ENCODE results near the gene HOXC6. TPM values are rescaled to one million over a fixed set of nuclear protein-coding genes. Genes with fewer than 3 reads are reported as not detected.

Gene HOXC6
- total and polyA plus RNA-seq, 7 donors, result not detected

DNA sequence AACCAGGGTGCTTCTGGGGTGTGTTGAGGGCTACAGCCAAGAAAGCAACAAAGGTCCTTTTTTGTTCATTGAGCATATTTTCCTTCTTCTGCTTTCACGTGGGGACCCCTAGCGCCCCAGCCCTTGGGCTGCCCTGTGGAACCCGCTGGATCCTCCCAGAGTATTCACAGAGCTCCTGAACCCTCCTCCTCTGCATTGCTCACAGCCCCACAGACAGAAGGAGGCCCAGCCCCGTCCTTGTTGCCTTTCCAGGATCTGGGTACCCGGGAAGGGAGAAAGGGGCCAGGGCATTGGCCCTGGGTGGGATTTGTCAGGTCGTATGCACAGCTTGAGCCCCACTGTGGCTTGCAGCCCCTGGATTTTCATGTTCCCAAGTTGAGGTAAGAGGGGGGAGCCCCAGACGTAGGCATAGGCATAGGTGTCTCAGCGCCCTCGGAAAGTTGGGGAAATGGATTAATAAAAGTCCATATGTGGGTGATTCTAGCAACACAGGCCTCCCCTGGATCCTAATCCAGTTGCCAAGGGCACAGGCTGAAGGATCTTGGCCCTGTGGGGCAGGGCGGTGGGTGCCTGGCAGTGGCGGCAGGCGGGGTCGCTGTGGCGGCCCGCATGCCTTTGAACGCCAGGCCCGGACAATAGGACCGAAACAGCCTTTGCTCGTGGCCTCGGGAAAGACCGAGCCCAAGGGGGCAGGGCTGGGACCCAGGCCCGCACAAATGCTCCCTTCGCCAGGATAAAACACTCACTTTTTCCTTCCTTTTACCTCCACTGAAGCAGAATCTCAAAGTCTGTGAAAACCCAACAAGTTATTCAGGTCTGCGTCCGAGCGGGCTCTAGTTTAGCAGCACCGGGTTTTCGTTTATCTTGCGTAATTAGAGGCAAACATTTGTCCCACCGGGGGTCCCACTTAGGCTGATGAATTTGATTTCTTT lies 46.3 kb upstream of the HOXC6 start:
- Histone ChIP-seq H3K27ac (no peak overlapping the region), H3K36me3 (no peaks in the 10 kb centered on the region), H3K9me3 (no peaks in the 10 kb centered on the region), H3K4me3 (no peak overlapping the region), H3K4me1 (peaks cover 0 to 26% (median 21%) of the 10 kb centered on the region in 4 donors), H3K27me3 (peaks cover 78 to 100% (median 99%) of the 10 kb centered on the region in 3 donors)
- 18 to 35% methylated on average over 30 of the region's 30 CpGs for WGBS, 2 donors
- intact Hi-C loops (cut with DNase I), result no loop called here
- TF ChIP-seq POLR2A (IDR thresholded peaks at IDR 0.05) (no peak), POLR2AphosphoS5 (IDR thresholded peaks at IDR 0.05) (no peak), EP300 (IDR thresholded peaks at IDR 0.05) (no peak)
- TF ChIP-seq, protein P1, sequence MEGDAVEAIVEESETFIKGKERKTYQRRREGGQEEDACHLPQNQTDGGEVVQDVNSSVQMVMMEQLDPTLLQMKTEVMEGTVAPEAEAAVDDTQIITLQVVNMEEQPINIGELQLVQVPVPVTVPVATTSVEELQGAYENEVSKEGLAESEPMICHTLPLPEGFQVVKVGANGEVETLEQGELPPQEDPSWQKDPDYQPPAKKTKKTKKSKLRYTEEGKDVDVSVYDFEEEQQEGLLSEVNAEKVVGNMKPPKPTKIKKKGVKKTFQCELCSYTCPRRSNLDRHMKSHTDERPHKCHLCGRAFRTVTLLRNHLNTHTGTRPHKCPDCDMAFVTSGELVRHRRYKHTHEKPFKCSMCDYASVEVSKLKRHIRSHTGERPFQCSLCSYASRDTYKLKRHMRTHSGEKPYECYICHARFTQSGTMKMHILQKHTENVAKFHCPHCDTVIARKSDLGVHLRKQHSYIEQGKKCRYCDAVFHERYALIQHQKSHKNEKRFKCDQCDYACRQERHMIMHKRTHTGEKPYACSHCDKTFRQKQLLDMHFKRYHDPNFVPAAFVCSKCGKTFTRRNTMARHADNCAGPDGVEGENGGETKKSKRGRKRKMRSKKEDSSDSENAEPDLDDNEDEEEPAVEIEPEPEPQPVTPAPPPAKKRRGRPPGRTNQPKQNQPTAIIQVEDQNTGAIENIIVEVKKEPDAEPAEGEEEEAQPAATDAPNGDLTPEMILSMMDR (IDR thresholded peaks at IDR 0.05), result no peak
- DNase-seq, result no peak

- Histone ChIP-seq H3K4me1 (peaks cover 0 to 26% (median 21%) of the 10 kb centered on the region in 4 donors), H3K36me3 (no peaks in the 10 kb centered on the region), H3K27ac (no peak overlapping the region), H3K4me3 (no peak overlapping the region), H3K27me3 (peaks cover 75 to 100% (median 99%) of the 10 kb centered on the region in 3 donors), H3K9me3 (no peaks in the 10 kb centered on the region)
- no peak for DNase-seq
- intact Hi-C loops (cut with DNase I), result no loop called here
- no peak for TF ChIP-seq POLR2AphosphoS5 (IDR thresholded peaks at IDR 0.05)
- TF ChIP-seq, protein P1 (IDR thresholded peaks at IDR 0.05), result no peak
- no peak for TF ChIP-seq POLR2A (IDR thresholded peaks at IDR 0.05)
- TF ChIP-seq EP300 (IDR thresholded peaks at IDR 0.05), result no peak
- 10 to 16% methylated on average over 26 of the region's 26 CpGs for WGBS, 2 donors
These were observed 45.3 kb upstream of the HOXC6 start for GRCh38 chr12:53982648-53983567.

GRCh38 chr12:53983568-53983949 lies 44.7 kb upstream of the HOXC6 start:
- no peaks in the 10 kb centered on the region for H3K9me3 ChIP-seq
- peaks cover 77 to 100% (median 99%) of the 10 kb centered on the region in 3 donors for H3K27me3 ChIP-seq
- TF ChIP-seq EP300 (IDR thresholded peaks at IDR 0.05) (no peak), POLR2AphosphoS5 (IDR thresholded peaks at IDR 0.05) (no peak), POLR2A (IDR thresholded peaks at IDR 0.05) (no peak)
- TF ChIP-seq, protein P1 (IDR thresholded peaks at IDR 0.05), result no peak
- peaks cover 0 to 26% (median 21%) of the 10 kb centered on the region in 4 donors for H3K4me1 ChIP-seq
- H3K4me3 ChIP-seq, result no peak overlapping the region
- no peak for DNase-seq
- no peaks in the 10 kb centered on the region for H3K36me3 ChIP-seq
- 4 to 13% methylated on average over 17 of the region's 17 CpGs for WGBS, 2 donors
- no peak overlapping the region for H3K27ac ChIP-seq
- intact Hi-C loops (cut with DNase I), result no loop called here

GRCh38 chr12:53983950-53984572 lies 44.2 kb upstream of the HOXC6 start:
- no peak for TF ChIP-seq POLR2AphosphoS5 (IDR thresholded peaks at IDR 0.05)
- Histone ChIP-seq H3K27ac (no peak overlapping the region), H3K4me1 (peaks cover 0 to 27% (median 21%) of the 10 kb centered on the region in 4 donors), H3K36me3 (no peaks in the 10 kb centered on the region), H3K9me3 (no peaks in the 10 kb centered on the region), H3K4me3 (no peak overlapping the region), H3K27me3 (peaks cover 77 to 100% (median 99%) of the 10 kb centered on the region in 3 donors)
- 6 to 13% methylated on average over 30 of the region's 30 CpGs for WGBS, 2 donors
- DNase-seq, result no peak
- intact Hi-C loops (cut with DNase I), result no loop called here
